GM19239 (cell line): Measurements from ENCODE around the gene JAG2.

Experiments used
- DNase-seq: peaks from one replicate; pipeline ENCODE4 v3.0.0; 2011; ENCODE audit warnings: low spot score; ENCODE audit not compliant: insufficient read length
- FAIRE-seq: peaks from 2 replicates; lab custom pipeline; 2011; peaks lifted over from hg19 to GRCh38; lab: Jason Lieb, UNC

Gene JAG2

GRCh38 chr14:105168496-105168978 lies at the start of gene JAG2:
Gene JAG2, minus strand, starts transcription at chr14:105168776. Its CDS starts 356 bp downstream, at chr14:105168420.
- FAIRE-seq (no peak), DNase-seq (peak; percentile 65)

GRCh38 chr14:105217774-105218173 lies 49.2 kb upstream of the JAG2 start:
- no peak for DNase-seq
- FAIRE-seq: no peak

- no peak for FAIRE-seq
- no peak for DNase-seq
Observed at GRCh38 chr14:105216490-105217247, 48.1 kb upstream of the JAG2 start.

GRCh38 chr14:105215602-105216001 lies 47.0 kb upstream of the JAG2 start:
- DNase-seq: no peak
- no peak for FAIRE-seq

- DNase-seq (no peak), FAIRE-seq (no peak)
Observed at GRCh38 chr14:105214324-105214915, 45.8 kb upstream of the JAG2 start.

- no peak for FAIRE-seq
- no peak for DNase-seq
Observed at GRCh38 chr14:105213361-105213760, 44.8 kb upstream of the JAG2 start.

GRCh38 chr14:105212541-105213300 lies 44.1 kb upstream of the JAG2 start:
- FAIRE-seq (no peak), DNase-seq (no peak)

- no peak for DNase-seq
- FAIRE-seq: no peak
Observed at GRCh38 chr14:105211758-105212089, 43.1 kb upstream of the JAG2 start.

GRCh38 chr14:105211086-105211757 lies 42.6 kb upstream of the JAG2 start:
- DNase-seq (no peak), FAIRE-seq (no peak)

GRCh38 chr14:105210266-105211025 lies 41.9 kb upstream of the JAG2 start:
- no peak for DNase-seq
- no peak for FAIRE-seq

GRCh38 chr14:105209646-105210045 lies 41.1 kb upstream of the JAG2 start:
- FAIRE-seq: no peak

GRCh38 chr14:105209091-105209490 lies 40.5 kb upstream of the JAG2 start:
- DNase-seq (no peak), FAIRE-seq (no peak)

More at GRCh38 chr14:105209646-105210045, 41.1 kb upstream of the JAG2 start:
- no peak for DNase-seq

GRCh38 chr14:105208738-105209075 lies 40.1 kb upstream of the JAG2 start:
- FAIRE-seq (no peak), DNase-seq (no peak)

- no peak for FAIRE-seq
- no peak for DNase-seq
Observed at GRCh38 chr14:105207996-105208737, 39.6 kb upstream of the JAG2 start.

- FAIRE-seq (no peak), DNase-seq (no peak)
Observed at GRCh38 chr14:105207460-105207901, 38.9 kb upstream of the JAG2 start.

GRCh38 chr14:105206873-105207272 lies 38.3 kb upstream of the JAG2 start:
- DNase-seq: no peak
- FAIRE-seq: no peak

- DNase-seq (no peak), FAIRE-seq (no peak)
Observed at GRCh38 chr14:105205673-105206208, 37.2 kb upstream of the JAG2 start.

GRCh38 chr14:105204931-105205672 lies 36.5 kb upstream of the JAG2 start:
- FAIRE-seq (no peak), DNase-seq (no peak)
